NCI-H2107 treated with DMSO at 0.1 percent for 48 hours (cell line): Measurements from ENCODE around the gene LCN1.

Experiments used
- DNase-seq: peaks from one replicate; lab custom pipeline; 2025; ENCODE audit not compliant: unreplicated experiment; lab: John Stamatoyannopoulos, UW

Gene LCN1

GRCh38 chr9:135488527-135488926 is 32.7 kb upstream of the LCN1 start:
- no peak for DNase-seq

DNA sequence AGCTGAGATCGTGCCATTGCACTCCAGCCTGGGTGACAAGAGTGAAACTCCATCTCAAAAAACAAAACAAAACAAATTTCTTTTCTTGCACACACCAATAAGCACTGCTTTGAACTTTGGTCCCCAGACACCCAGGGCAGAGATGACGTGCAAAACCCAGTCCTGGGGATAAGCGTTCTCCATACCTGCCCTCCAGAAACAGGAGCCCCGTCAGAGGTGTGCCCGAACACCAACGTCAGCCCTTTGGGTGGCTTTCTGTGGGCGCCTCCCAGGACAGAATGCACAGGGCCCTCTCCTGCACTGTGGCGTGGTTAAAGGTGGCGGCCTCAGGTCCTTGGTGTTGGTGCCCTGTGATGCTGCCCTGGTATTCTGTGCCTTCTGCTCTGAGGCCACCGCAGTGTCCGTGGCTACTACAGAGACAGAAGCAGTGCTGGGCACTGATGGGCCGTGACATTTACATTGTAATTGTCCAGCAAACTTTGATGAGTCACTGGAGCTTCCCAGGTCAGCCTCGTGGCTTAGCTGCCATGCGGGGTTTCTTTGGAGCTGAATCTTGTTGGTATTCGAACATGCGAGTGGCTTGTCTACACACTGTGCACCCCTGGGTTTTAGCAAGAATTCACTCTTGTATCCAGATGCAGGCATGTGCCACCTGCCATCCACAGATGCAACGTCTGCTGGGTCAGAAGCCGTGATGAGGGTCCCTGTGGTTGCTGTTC is 31.9 kb upstream of the LCN1 start:
- no peak for DNase-seq

DNA sequence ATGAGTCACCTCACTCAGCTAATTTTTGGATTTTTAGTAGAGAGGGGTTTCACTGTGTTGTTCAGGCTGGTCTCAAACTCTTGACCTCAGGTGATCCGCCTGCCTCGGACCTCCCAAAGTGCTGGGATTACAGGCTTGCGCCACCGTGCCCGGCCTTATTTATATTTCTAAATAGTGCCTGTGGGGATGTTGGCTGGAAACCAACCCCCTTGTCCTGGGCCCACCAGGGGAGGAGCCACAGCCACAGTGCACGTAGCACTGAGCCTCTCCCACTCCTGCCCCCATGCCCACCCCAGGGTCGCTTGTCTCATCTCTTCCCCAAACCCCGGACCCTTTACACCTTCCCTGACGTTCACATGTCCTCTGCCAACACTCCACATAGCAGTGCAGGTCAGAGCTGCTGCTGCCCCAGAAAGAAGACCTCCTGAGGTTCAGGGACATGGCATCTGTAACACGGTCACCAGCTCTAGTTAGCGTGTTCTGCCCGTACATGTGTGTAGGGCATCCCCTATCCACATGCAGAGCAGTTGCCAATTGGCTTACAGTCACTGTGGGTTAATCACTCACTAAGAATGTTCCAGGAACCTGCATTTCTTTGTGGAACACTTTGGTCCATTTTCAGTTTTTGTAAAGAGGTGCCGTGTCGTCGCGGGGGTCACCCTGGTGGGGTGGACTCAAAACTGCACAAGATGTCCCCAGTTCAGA is 30.9 kb upstream of the LCN1 start:
- no peak for DNase-seq

DNA sequence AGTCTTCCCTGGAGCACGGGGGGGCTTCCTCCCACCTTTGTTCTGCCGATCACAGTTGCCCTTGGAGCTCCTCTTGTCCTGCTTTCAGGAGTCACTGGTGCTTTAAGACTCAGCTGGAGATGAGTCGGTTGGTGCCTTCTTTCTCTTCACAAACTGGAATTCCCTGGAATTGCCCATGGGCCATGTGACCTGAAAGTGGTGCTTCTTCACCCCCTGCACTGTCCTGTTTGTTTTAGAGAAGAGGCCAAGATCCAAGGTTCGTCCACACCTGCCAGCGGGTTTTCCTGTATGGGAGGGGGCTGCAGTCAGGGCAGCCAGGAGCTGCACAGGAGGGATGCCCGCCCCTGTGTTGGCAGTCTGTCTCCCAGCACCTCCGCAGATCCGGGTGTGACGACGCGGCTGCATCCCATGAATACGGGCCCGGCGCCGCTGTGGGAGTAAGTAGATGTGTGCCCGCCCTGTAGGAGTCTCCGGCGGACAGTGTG is 30.2 kb upstream of the LCN1 start:
- no peak for DNase-seq

DNA sequence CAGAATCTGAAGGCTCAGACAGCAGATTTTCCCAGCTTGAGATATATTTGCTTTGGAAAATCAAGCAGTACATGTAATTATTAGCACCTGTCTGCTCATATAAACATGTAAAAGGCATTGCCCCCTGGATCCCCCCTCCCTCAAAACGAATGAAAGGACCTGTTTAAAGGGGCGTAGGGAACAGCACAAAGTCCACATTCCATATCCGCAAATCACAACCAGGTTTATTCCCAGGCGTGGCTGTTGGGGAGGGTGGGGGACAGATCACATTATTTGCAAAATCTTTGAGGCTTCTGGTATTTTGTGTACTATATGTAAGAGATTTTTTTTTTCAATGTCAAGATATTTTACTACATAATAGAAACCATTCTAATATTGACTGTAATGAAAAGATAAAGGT is 29.5 kb upstream of the LCN1 start:
- no peak for DNase-seq

GRCh38 chr9:135492886-135493669 is 28.2 kb upstream of the LCN1 start:
- DNase-seq: peak; percentile 44

DNA sequence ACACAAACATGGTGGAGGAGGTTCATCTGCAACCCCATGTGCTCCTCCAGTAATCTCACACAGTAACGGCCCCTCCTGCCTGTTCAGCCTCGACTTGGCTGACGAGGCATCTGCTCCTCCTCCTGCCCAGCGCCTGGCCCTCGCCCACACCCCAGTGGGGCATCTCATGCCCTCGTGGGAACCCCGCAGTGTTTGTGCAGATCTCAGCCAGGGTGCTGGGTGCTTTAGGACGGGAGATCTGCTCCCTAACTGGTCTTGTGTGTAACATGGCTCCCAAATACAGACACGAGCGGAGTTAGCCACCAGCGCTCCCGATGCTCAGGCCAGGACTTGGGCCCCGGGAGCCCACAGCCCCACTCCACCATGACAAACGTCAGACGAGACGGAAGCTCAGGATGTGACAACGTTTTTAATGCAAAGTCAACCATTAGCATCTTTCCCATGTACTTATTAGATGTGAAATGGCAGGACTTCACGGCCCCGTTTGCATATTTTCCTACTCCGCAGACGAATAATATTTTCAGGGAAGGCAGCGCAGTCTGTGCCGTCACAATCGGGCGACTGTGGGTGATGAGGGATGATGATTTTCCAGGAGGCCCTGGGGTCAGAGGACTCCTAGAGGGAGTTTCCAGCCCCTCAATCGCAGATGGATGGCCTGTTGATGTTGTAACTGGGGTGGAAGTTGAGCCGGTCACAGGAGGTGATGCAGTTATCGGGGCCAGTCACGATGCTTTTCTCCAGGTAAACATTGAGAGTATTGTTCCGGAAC is 26.3 kb upstream of the LCN1 start:
- no peak for DNase-seq

GRCh38 chr9:135498381-135499126 is 22.7 kb upstream of the LCN1 start:
- no peak for DNase-seq

- peak; percentile 28 for DNase-seq
These were observed 21.7 kb upstream of the LCN1 start for GRCh38 chr9:135499326-135500070.

DNA sequence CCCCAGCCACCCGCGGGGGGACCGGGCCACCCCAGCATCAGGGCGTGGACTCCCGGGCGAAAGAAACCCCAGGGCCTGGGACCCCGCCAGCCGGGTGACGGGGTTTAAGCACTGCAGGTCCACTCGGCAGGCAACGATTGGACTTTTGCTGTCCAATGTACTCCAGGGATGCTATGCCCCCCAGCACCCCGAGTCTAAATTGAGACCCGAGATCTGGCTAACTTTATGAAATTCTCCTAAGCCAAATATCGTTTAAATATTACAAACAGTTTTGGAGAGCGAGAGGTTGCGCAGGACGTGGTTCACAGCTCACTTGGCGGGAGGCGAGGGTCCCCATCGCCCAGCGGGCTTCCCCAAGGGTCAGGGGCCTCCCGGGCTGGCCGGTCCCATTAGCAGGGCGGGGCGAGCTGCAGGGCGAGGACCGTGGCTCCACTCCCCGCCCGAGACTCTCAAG is 21.1 kb upstream of the LCN1 start:
- DNase-seq: no peak

- peak; percentile 39 for DNase-seq
These were observed 20.5 kb upstream of the LCN1 start, which contains the start of gene MRPS2 for GRCh38 chr9:135500525-135501260. MRPS2 (plus strand) TSS chr9:135500682; CDS start chr9:135500711, 29 bp downstream.

DNA sequence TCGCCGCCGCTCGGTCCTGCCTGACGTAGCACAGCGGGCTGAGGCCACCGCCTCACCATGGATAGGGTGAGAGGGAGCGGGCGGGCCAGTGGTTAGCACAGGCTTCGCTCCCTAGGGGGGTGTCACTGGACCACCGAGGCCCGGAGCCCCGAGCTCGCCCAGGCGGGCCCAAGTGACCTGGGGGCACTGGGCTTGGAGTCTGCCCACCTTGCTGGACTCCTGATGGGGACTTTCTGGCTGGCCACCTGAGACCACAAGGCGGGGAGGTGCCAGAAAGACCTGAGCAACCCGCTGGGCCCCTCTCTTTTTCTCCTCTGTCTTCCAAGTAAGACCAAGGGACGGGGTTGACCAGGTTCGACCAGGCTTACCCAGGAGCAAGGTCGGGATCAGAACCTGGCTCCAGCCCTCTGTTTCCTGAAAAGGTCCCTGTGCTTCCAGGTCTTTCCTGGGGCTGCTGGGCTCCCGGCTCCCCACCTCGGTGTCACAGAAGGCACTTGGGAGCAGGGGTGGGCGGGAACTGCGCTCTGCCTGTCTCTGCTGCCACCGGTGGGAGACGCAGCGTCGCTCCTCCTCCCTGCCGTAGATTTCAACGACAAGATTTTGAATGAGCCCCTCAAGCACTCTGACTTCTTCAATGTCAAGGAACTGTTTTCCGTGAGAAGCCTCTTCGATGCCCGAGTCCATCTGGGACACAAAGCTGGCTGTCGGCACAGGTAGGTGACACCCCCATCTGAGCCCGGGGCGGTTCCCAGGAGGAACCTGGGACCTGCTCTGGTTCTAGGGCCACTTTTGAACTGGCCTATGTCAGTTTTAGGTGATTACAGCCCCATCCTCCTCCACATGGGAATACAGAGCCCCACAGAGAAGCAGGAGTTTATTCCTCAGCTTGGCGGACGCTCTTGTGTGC is 19.7 kb upstream of the LCN1 start:
- DNase-seq: no peak

DNA sequence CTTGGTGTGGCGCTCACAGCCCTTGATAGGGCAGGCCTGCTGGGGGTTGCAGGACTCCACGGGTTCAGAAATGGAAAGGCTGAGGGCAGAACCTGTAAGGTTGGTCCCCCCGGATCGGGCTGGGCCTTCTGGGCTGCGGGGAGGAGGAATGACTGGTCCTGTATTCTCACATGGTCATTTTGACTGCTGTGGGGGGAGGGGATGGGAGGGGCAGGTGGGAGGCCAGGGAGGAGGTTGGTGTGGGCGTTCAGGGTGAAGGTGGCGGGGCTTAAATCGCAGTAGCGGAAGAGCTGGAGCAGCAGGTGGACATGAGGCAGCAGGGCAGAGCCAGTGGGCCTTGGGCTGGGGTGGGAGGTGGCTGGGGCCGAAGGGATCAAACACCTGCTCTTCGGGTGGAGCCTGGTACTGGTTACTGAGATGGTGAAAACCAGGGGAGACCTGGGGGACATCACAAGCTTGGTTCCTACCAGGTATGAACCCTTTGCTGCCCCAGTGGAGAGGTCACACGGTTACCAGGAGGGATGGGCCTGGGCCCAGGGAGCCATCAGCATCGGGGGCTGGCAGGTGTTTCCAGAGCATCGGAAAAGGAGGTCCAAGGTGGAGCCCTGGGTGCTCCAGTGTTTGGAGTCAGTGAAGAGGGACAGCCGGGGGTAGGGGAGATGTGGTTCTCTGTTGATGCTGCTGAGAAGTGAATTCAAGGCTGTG is 18.9 kb upstream of the LCN1 start:
- DNase-seq: no peak

DNA sequence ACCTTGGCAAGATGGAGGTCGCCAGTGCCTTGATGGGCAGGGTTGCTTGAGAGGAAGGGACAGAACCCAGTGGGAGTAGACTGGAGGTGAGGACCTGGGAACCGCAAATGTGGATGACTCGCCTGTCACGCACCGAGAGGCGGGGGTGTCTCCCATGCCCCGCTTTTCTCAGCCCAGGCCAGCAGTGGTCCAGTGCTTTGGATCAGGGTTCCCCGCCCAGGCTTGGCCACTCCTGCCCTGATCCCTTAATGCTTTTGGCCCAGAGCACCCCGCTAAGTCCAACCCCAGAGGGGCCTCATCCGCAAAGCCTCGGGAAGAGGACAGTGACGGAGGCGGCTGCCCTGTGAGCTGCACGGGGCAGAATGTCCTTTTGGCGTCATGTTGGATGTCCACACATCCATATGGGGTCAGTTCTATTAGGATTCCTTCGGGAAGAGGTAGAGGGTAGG is 18.3 kb upstream of the LCN1 start:
- DNase-seq: no peak

GRCh38 chr9:135503371-135504261 is 17.6 kb upstream of the LCN1 start:
- DNase-seq: no peak
